Naive thymus-derived CD4-positive, alpha-beta T cell (primary cell): ENCODE results near the gene CORO2B. TPM values are rescaled to one million over a fixed set of nuclear protein-coding genes. Genes with fewer than 3 reads are reported as not detected.
"Not testable (repeated sequence)": the region's sequence is repeated elsewhere in the genome, so short reads cannot be mapped to it uniquely, and the experiment has no call there.

ENCODE experiments used
- ATAC-seq: fragments of 150-1000 bp; cut with Tn5 transposase; 2 replicates; pipeline ENCODE4 v1.10.0; 2021; ENCODE audit warnings: mild to moderate bottlenecking, moderate library complexity
- CTCF ChIA-PET: fragments of 350-600 bp; sonication (Branson Sonifier 250); formaldehyde crosslinking; loops from one replicate; lab custom pipeline; 2021; ENCODE audit warnings: antibody characterized with exemption; lab: Charles Lee
- POLR2A ChIA-PET: fragments of 350-600 bp; sonication (Branson Sonifier 250); formaldehyde crosslinking; loops from one replicate; lab custom pipeline; 2021; ENCODE audit warnings: antibody characterized with exemption, inconsistent platforms; lab: Charles Lee
- DNase-seq, 9 donors: peaks; one replicate each; pipeline versions ENCODE4 v3.0.0 to v3.0.0-alpha.2; 2020 to 2022; ENCODE audit warnings: mixed read lengths in 1 of 9
- H3K27ac ChIP-seq: one replicate; pipeline ENCODE4 v1.7.0; 2013; ENCODE audit warnings: mild to moderate bottlenecking, low read depth, low read length, moderate library complexity
- H3K27me3 ChIP-seq, 2 donors: one replicate each; pipeline ENCODE4 v1.7.0; 2013; ENCODE audit warnings: low read length in 2 of 2, mild to moderate bottlenecking in 2 of 2, moderate library complexity in 2 of 2; ENCODE audit not compliant: control insufficient read depth in 2 of 2, insufficient read depth in 2 of 2
- H3K36me3 ChIP-seq, 3 experiments: 1 replicate in 2 of 3; 2 replicates in 1 of 3; pipeline ENCODE4 v1.7.0; 2013; ENCODE audit warnings: low read length in 3 of 3, mild to moderate bottlenecking in 3 of 3, moderate library complexity in 1 of 3; ENCODE audit not compliant: insufficient read depth in 3 of 3, control insufficient read depth in 2 of 3
- H3K4me1 ChIP-seq, 2 donors: one replicate each; pipeline ENCODE4 v1.7.0; 2013; ENCODE audit warnings: low read length in 2 of 2, mild to moderate bottlenecking in 2 of 2, moderate library complexity in 1 of 2; ENCODE audit not compliant: control insufficient read depth in 2 of 2, insufficient read depth in 2 of 2
- H3K4me3 ChIP-seq: 2 replicates; pipeline ENCODE4 v1.7.0; 2013; ENCODE audit warnings: mild to moderate bottlenecking, low read length
- H3K9me3 ChIP-seq, 3 experiments: 1 replicate in 2 of 3; 2 replicates in 1 of 3; pipeline ENCODE4 v1.7.0; 2013; ENCODE audit warnings: low read length in 3 of 3; ENCODE audit not compliant: control insufficient read depth in 2 of 3
- H3K27ac Mint-ChIP-seq, 9 donors: one replicate each; pipeline ENCODE4 v1.8.0; 2020 to 2022; ENCODE audit warnings: mixed read lengths in 9 of 9, mild to moderate bottlenecking in 8 of 9, moderate library complexity in 5 of 9, inconsistent platforms in 2 of 9
- H3K27me3 Mint-ChIP-seq, 5 donors: one replicate each; pipeline ENCODE4 v1.8.0; 2021 to 2022; ENCODE audit warnings: mixed read lengths in 5 of 5, mild to moderate bottlenecking in 1 of 5
- H3K36me3 Mint-ChIP-seq, 5 donors: one replicate each; pipeline ENCODE4 v1.8.0; 2020 to 2022; ENCODE audit warnings: mixed read lengths in 5 of 5, mild to moderate bottlenecking in 3 of 5, inconsistent platforms in 1 of 5
- H3K4me1 Mint-ChIP-seq, 7 donors: one replicate each; pipeline ENCODE4 v1.8.0; 2020 to 2022; ENCODE audit warnings: mixed read lengths in 7 of 7, mild to moderate bottlenecking in 3 of 7, inconsistent platforms in 1 of 7
- H3K4me3 Mint-ChIP-seq, 10 donors: one replicate each; pipeline ENCODE4 v1.8.0; 2020 to 2022; ENCODE audit warnings: mild to moderate bottlenecking in 10 of 10, mixed read lengths in 10 of 10, moderate library complexity in 6 of 10, inconsistent platforms in 2 of 10
- H3K9me3 Mint-ChIP-seq, 11 donors: one replicate each; pipeline ENCODE4 v1.8.0; 2020 to 2022; ENCODE audit warnings: mixed read lengths in 11 of 11, mild to moderate bottlenecking in 4 of 11, inconsistent platforms in 1 of 11, moderate library complexity in 1 of 11
- intact Hi-C, 2 donors: fragments of 100-400 bp; cut with micrococcal nuclease; formaldehyde crosslinking; loops; one replicate each; pipeline ENCODE4 v1.15.1; 2023
- polyA plus RNA-seq, 2 donors: library from polyadenylated mRNA; unstranded; fragments of 300-500 nt; fragmentation: Illumina TruSeq; gene quantifications; one replicate each; pipeline ENCODE4 v1.2.3, GENCODE V29; 2021
- total RNA-seq, 6 experiments: library from RNA in 5 of 6; stranded (reverse) in 5 of 6; gene quantifications; 1 replicate in 5 of 6; 2 replicates in 1 of 6; pipeline ENCODE4 v1.2.3 and lab custom pipeline; 2021 to 2026

The CORO2B gene
- total and polyA plus RNA-seq, 7 experiments from 2014 or later, result 0.15 TPM; not detected in 6

DNA sequence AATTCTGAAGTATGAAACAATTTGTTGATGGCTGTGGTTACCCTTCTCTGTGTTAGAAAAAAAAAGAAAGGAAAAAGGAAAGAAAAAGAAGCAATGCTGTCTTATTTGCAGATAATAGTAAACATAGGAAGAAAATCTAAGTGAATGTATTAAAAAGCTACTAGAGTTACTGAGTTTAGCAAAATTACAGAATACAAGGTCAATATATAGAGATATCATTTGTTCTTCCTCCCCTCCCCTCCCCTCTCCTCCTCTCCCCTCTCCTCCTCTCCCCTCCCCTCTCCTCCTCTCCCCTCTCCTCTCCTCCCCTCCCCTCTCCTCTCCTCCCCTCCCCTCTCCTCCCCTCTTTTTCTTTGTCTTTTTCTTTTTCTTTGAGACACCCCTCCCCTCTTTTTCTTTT, 172.8 kb downstream of the CORO2B start:
- no peak overlapping the region for H3K4me3 Mint-ChIP-seq
- intact Hi-C loops, result no loop called here
- Histone ChIP-seq H3K27me3 (no peaks in the 10 kb centered on the region), H3K9me3 (no peaks in the 10 kb centered on the region), H3K36me3 (no peaks in the 10 kb centered on the region), H3K4me3 (no peak overlapping the region), H3K27ac (no peak overlapping the region), H3K4me1 (peaks cover 0 to 5% of the 10 kb centered on the region in 2 donors)
- peaks cover 0 to 15% (median 0%) of the 10 kb centered on the region in 5 donors for H3K27me3 Mint-ChIP-seq
- peaks cover 0 to 2% (median 0%) of the 10 kb centered on the region in 11 donors for H3K9me3 Mint-ChIP-seq
- POLR2A ChIA-PET, result interaction anchor here (1.2 kb wide), 1 partner anchor 33 kb away, joined by 3 read pairs; no protein-coding TSS in a partner anchor
- peaks cover 0 to 6% (median 0%) of the 10 kb centered on the region in 5 donors for H3K36me3 Mint-ChIP-seq
- H3K27ac Mint-ChIP-seq, result no peak overlapping the region
- no peak for DNase-seq
- peaks cover 5 to 10% (median 9%) of the 10 kb centered on the region in 7 donors for H3K4me1 Mint-ChIP-seq
- ATAC-seq, result no peak
- CTCF ChIA-PET, result no interaction called here

GRCh38 chr15:68755731-68756130, 176.9 kb downstream of the CORO2B start:
- Histone ChIP-seq H3K4me3 (no peak overlapping the region), H3K27me3 (no peaks in the 10 kb centered on the region), H3K36me3 (no peaks in the 10 kb centered on the region), H3K27ac (no peak overlapping the region), H3K9me3 (no peaks in the 10 kb centered on the region), H3K4me1 (peaks cover 0 to 5% of the 10 kb centered on the region in 2 donors)
- Mint-ChIP-seq H3K27ac (no peak overlapping the region), H3K4me3 (peak overlapping the region in 1 of 10 donors; percentile 16), H3K4me1 (peaks cover 5 to 10% (median 9%) of the 10 kb centered on the region in 7 donors), H3K36me3 (peaks cover 0 to 6% (median 0%) of the 10 kb centered on the region in 5 donors), H3K9me3 (peaks cover 0 to 2% (median 0%) of the 10 kb centered on the region in 11 donors), H3K27me3 (peaks cover 13 to 26% (median 16%) of the 10 kb centered on the region in 5 donors)
- POLR2A ChIA-PET, result no interaction called here
- CTCF ChIA-PET, result no interaction called here
- ATAC-seq, result no peak
- DNase-seq, result no peak
- intact Hi-C loops, result no loop called here

GRCh38 chr15:68759982-68760579, 181.3 kb downstream of the CORO2B start:
- CTCF ChIA-PET, result interaction anchor here (0.7 kb wide), 1 partner anchor 8 kb away, joined by 3 read pairs; no protein-coding TSS in a partner anchor
- H3K4me1 ChIP-seq, H3K9me3 Mint-ChIP-seq, H3K9me3 ChIP-seq, H3K36me3 ChIP-seq, intact Hi-C loops, DNase-seq, H3K27me3 ChIP-seq, H3K4me3 Mint-ChIP-seq, H3K27ac Mint-ChIP-seq, H3K36me3 Mint-ChIP-seq, H3K4me1 Mint-ChIP-seq, H3K27ac ChIP-seq, ATAC-seq, POLR2A ChIA-PET, H3K4me3 ChIP-seq: not testable (repeated sequence)
- peaks cover 13 to 50% (median 19%) of the 10 kb centered on the region in 5 donors for H3K27me3 Mint-ChIP-seq

DNA sequence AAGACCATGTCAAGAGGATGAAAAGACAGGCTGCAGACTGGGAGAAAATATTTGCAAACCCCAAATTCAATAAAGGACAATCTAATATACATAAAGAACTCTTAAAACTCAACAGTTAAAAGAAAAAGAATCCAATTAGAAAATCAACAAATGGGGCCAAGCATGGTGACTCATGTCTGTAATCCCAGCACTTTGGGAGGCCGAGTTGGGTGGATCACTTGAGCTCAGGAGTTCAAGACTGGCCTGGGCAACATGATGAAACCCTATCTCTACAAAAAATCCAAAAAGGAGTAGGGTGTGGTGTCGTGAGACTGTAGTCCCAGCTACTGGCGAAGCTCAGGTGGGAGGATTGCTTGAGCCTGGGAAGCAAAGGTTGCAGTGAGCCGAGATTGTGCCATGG, 184.3 kb downstream of the CORO2B start:
- Mint-ChIP-seq H3K4me3 (no peak overlapping the region), H3K4me1 (no peaks in the 10 kb centered on the region), H3K36me3 (no peaks in the 10 kb centered on the region), H3K27me3 (peaks cover 11 to 58% (median 19%) of the 10 kb centered on the region in 5 donors), H3K9me3 (peaks cover 0 to 2% (median 0%) of the 10 kb centered on the region in 11 donors), H3K27ac (no peak overlapping the region)
- no peaks in the 10 kb centered on the region for H3K27me3 ChIP-seq
- DNase-seq (no peak), ATAC-seq (no peak)
- ChIA-PET POLR2A (no interaction called here), CTCF (interaction anchor here (1.4 kb wide), 1 partner anchor 65 kb away, joined by 4 read pairs; no protein-coding TSS in a partner anchor)
- no peaks in the 10 kb centered on the region for H3K4me1 ChIP-seq
- H3K4me3 ChIP-seq, result no peak overlapping the region
- intact Hi-C loops, result no loop called here
- H3K27ac ChIP-seq, result no peak overlapping the region
- H3K9me3 ChIP-seq, result no peaks in the 10 kb centered on the region
- H3K36me3 ChIP-seq, result no peaks in the 10 kb centered on the region

GRCh38 chr15:68764090-68764489, 185.3 kb downstream of the CORO2B start:
- Mint-ChIP-seq H3K9me3 (peaks cover 0 to 2% (median 0%) of the 10 kb centered on the region in 11 donors), H3K27ac (no peak overlapping the region), H3K4me1 (peaks cover 0 to 3% (median 0%) of the 10 kb centered on the region in 7 donors), H3K27me3 (peaks cover 7 to 59% (median 20%) of the 10 kb centered on the region in 5 donors), H3K4me3 (no peak overlapping the region), H3K36me3 (no peaks in the 10 kb centered on the region)
- ATAC-seq (no peak), DNase-seq (no peak)
- Histone ChIP-seq H3K27me3 (no peaks in the 10 kb centered on the region), H3K4me3 (no peak overlapping the region), H3K9me3 (no peaks in the 10 kb centered on the region), H3K36me3 (no peaks in the 10 kb centered on the region), H3K27ac (no peak overlapping the region), H3K4me1 (no peaks in the 10 kb centered on the region)
- intact Hi-C loops, result no loop called here
- POLR2A ChIA-PET, result no interaction called here
- CTCF ChIA-PET, result no interaction called here

GRCh38 chr15:68765602-68766368, 187.0 kb downstream of the CORO2B start:
- no peaks in the 10 kb centered on the region for H3K4me1 ChIP-seq
- Mint-ChIP-seq H3K4me1 (peaks cover 0 to 3% (median 0%) of the 10 kb centered on the region in 7 donors), H3K36me3 (no peaks in the 10 kb centered on the region), H3K27ac (peak overlapping the region in 1 of 9 donors; percentile 20), H3K4me3 (no peak overlapping the region), H3K27me3 (peaks cover 0 to 48% (median 7%) of the 10 kb centered on the region in 5 donors), H3K9me3 (no peaks in the 10 kb centered on the region)
- H3K36me3 ChIP-seq, result no peaks in the 10 kb centered on the region
- no peaks in the 10 kb centered on the region for H3K27me3 ChIP-seq
- ATAC-seq (no peak), DNase-seq (no peak)
- ChIA-PET CTCF (no interaction called here), POLR2A (no interaction called here)
- no peaks in the 10 kb centered on the region for H3K9me3 ChIP-seq
- H3K27ac ChIP-seq, result no peak overlapping the region
- no peak overlapping the region for H3K4me3 ChIP-seq
- intact Hi-C loops, result no loop called here
